ENCODE data around the gene EPHA3.

The EPHA3 gene

GRCh38 chr3:89441141-89441540, 333.7 kb downstream of the EPHA3 start:
- DNase-seq (no peak), ATAC-seq (replicated peaks) (no peak)
- no peaks in the 10 kb centered on the region for H3K4me1 Mint-ChIP-seq (ENCODE audit: low read depth in 2 of 2)
- peaks cover 3 to 12% of the 10 kb centered on the region in 2 donors for H3K9me3 Mint-ChIP-seq
- H3K27ac Mint-ChIP-seq: no peak overlapping the region
- no peaks in the 10 kb centered on the region for H3K27me3 Mint-ChIP-seq
- H3K36me3 Mint-ChIP-seq (ENCODE audit: insufficient read depth): peaks cover 4% of the 10 kb centered on the region
- no peak overlapping the region for H3K4me3 Mint-ChIP-seq

GRCh38 chr3:89446593-89446992, 339.2 kb downstream of the EPHA3 start:
- DNase-seq (no peak), ATAC-seq (replicated peaks) (no peak)
- Mint-ChIP-seq H3K4me3 (no peak overlapping the region), H3K27ac (no peak overlapping the region), H3K27me3 (no peaks in the 10 kb centered on the region), H3K9me3 (peaks cover 9 to 10% of the 10 kb centered on the region in 2 donors), H3K4me1 (ENCODE audit: low read depth in 2 of 2) (no peaks in the 10 kb centered on the region), H3K36me3 (ENCODE audit: insufficient read depth) (peaks cover 4% of the 10 kb centered on the region)

- DNase-seq: no peak
- H3K27me3 Mint-ChIP-seq: no peaks in the 10 kb centered on the region
- ATAC-seq (replicated peaks): no peak
Observed at GRCh38 chr3:89447243-89447642, 339.8 kb downstream of the EPHA3 start.

GRCh38 chr3:89449086-89449485, 341.7 kb downstream of the EPHA3 start:
- Mint-ChIP-seq H3K9me3 (peaks cover 9 to 14% of the 10 kb centered on the region in 2 donors), H3K27me3 (no peaks in the 10 kb centered on the region)
- no peak for ATAC-seq (replicated peaks)

More at GRCh38 chr3:89447243-89447642, 339.8 kb downstream of the EPHA3 start:
- no peak overlapping the region for H3K4me3 Mint-ChIP-seq
- H3K36me3 Mint-ChIP-seq (ENCODE audit: insufficient read depth): no peaks in the 10 kb centered on the region
- no peak overlapping the region for H3K27ac Mint-ChIP-seq
- H3K4me1 Mint-ChIP-seq (ENCODE audit: low read depth in 2 of 2): no peaks in the 10 kb centered on the region
- H3K9me3 Mint-ChIP-seq: peaks cover 10 to 13% of the 10 kb centered on the region in 2 donors

GRCh38 chr3:89452066-89452465, 344.6 kb downstream of the EPHA3 start:
- H3K36me3 Mint-ChIP-seq (ENCODE audit: insufficient read depth): no peaks in the 10 kb centered on the region
- no peak for ATAC-seq (replicated peaks)
- no peak for DNase-seq
- no peak overlapping the region for H3K27ac Mint-ChIP-seq
- H3K27me3 Mint-ChIP-seq: no peaks in the 10 kb centered on the region
- H3K4me1 Mint-ChIP-seq (ENCODE audit: low read depth in 2 of 2): no peaks in the 10 kb centered on the region
- H3K4me3 Mint-ChIP-seq: no peak overlapping the region
- H3K9me3 Mint-ChIP-seq: peaks cover 11 to 33% of the 10 kb centered on the region in 2 donors

More at GRCh38 chr3:89449086-89449485, 341.7 kb downstream of the EPHA3 start:
- Mint-ChIP-seq H3K4me1 (ENCODE audit: low read depth in 2 of 2) (no peaks in the 10 kb centered on the region), H3K36me3 (ENCODE audit: insufficient read depth) (no peaks in the 10 kb centered on the region), H3K27ac (no peak overlapping the region), H3K4me3 (no peak overlapping the region)
- DNase-seq: no peak

- ATAC-seq (replicated peaks) (no peak), DNase-seq (no peak)
- Mint-ChIP-seq H3K4me3 (no peak overlapping the region), H3K36me3 (ENCODE audit: insufficient read depth) (no peaks in the 10 kb centered on the region), H3K27ac (no peak overlapping the region), H3K9me3 (peaks cover 12 to 41% of the 10 kb centered on the region in 2 donors), H3K4me1 (ENCODE audit: low read depth in 2 of 2) (no peaks in the 10 kb centered on the region), H3K27me3 (no peaks in the 10 kb centered on the region)
Observed at GRCh38 chr3:89455240-89455639, 347.8 kb downstream of the EPHA3 start.

- ATAC-seq (replicated peaks): no peak
- no peak overlapping the region for H3K27ac Mint-ChIP-seq
- H3K36me3 Mint-ChIP-seq (ENCODE audit: insufficient read depth): no peaks in the 10 kb centered on the region
- H3K4me3 Mint-ChIP-seq: no peak overlapping the region
- no peaks in the 10 kb centered on the region for H3K4me1 Mint-ChIP-seq (ENCODE audit: low read depth in 2 of 2)
- H3K27me3 Mint-ChIP-seq: no peaks in the 10 kb centered on the region
- DNase-seq: no peak
- H3K9me3 Mint-ChIP-seq: no peaks in the 10 kb centered on the region
Observed at GRCh38 chr3:89467898-89468363, 360.5 kb downstream of the EPHA3 start.

- DNase-seq (no peak), ATAC-seq (replicated peaks) (no peak)
- peaks cover 4 to 5% of the 10 kb centered on the region in 2 donors for H3K9me3 Mint-ChIP-seq
- H3K27ac Mint-ChIP-seq: no peak overlapping the region
- no peak overlapping the region for H3K4me3 Mint-ChIP-seq
- H3K4me1 Mint-ChIP-seq (ENCODE audit: low read depth in 2 of 2): no peaks in the 10 kb centered on the region
- H3K27me3 Mint-ChIP-seq: no peaks in the 10 kb centered on the region
- no peaks in the 10 kb centered on the region for H3K36me3 Mint-ChIP-seq (ENCODE audit: insufficient read depth)
Observed at GRCh38 chr3:89472101-89472500, 364.7 kb downstream of the EPHA3 start.

GRCh38 chr3:89474333-89475130, 367.1 kb downstream of the EPHA3 start:
- DNase-seq (no peak), ATAC-seq (replicated peaks) (no peak)
- H3K9me3 Mint-ChIP-seq: peaks cover 12% of the 10 kb centered on the region in 2 donors
- H3K27me3 Mint-ChIP-seq: no peaks in the 10 kb centered on the region
- no peaks in the 10 kb centered on the region for H3K36me3 Mint-ChIP-seq (ENCODE audit: insufficient read depth)
- H3K4me1 Mint-ChIP-seq (ENCODE audit: low read depth in 2 of 2): no peaks in the 10 kb centered on the region
- no peak overlapping the region for H3K4me3 Mint-ChIP-seq
- no peak overlapping the region for H3K27ac Mint-ChIP-seq

GRCh38 chr3:89488800-89489580, 381.6 kb downstream of the EPHA3 start:
- Mint-ChIP-seq H3K27me3 (no peaks in the 10 kb centered on the region), H3K4me1 (ENCODE audit: low read depth in 2 of 2) (no peaks in the 10 kb centered on the region), H3K9me3 (peaks cover 0 to 5% of the 10 kb centered on the region in 2 donors), H3K27ac (no peak overlapping the region), H3K4me3 (no peak overlapping the region), H3K36me3 (ENCODE audit: insufficient read depth) (no peaks in the 10 kb centered on the region)
- no peak for ATAC-seq (replicated peaks)
- DNase-seq: no peak

GRCh38 chr3:89490129-89490528, 382.7 kb downstream of the EPHA3 start:
- Mint-ChIP-seq H3K9me3 (peaks cover 0 to 2% of the 10 kb centered on the region in 2 donors), H3K36me3 (ENCODE audit: insufficient read depth) (no peaks in the 10 kb centered on the region), H3K4me3 (no peak overlapping the region), H3K27me3 (no peaks in the 10 kb centered on the region), H3K4me1 (ENCODE audit: low read depth in 2 of 2) (no peaks in the 10 kb centered on the region), H3K27ac (no peak overlapping the region)
- DNase-seq (no peak), ATAC-seq (replicated peaks) (no peak)

GRCh38 chr3:89494734-89495133, 387.3 kb downstream of the EPHA3 start:
- H3K9me3 Mint-ChIP-seq: no peaks in the 10 kb centered on the region
- no peak overlapping the region for H3K27ac Mint-ChIP-seq
- no peaks in the 10 kb centered on the region for H3K36me3 Mint-ChIP-seq (ENCODE audit: insufficient read depth)
- H3K27me3 Mint-ChIP-seq: no peaks in the 10 kb centered on the region
- DNase-seq: no peak
- no peak overlapping the region for H3K4me3 Mint-ChIP-seq
- no peaks in the 10 kb centered on the region for H3K4me1 Mint-ChIP-seq (ENCODE audit: low read depth in 2 of 2)
- no peak for ATAC-seq (replicated peaks)

GRCh38 chr3:89503891-89504391, 396.5 kb downstream of the EPHA3 start:
- Mint-ChIP-seq H3K27me3 (no peaks in the 10 kb centered on the region), H3K4me3 (no peak overlapping the region), H3K36me3 (ENCODE audit: insufficient read depth) (no peaks in the 10 kb centered on the region), H3K27ac (no peak overlapping the region), H3K4me1 (ENCODE audit: low read depth in 2 of 2) (no peaks in the 10 kb centered on the region), H3K9me3 (peaks cover 3 to 6% of the 10 kb centered on the region in 2 donors)
- ATAC-seq (replicated peaks): no peak
- DNase-seq: no peak

Measured in effector memory CD8-positive, alpha-beta T cell (primary cell).